ENCODE data around the gene TEAD1.

TEAD1 gene

GRCh38 chr11:12687740-12688139 is 13.5 kb downstream of the TEAD1 start:
- DNase-seq = no peak

- DNase-seq = no peak
Observed at GRCh38 chr11:12689029-12689755, 15.0 kb downstream of the TEAD1 start.

GRCh38 chr11:12690663-12691062 is 16.4 kb downstream of the TEAD1 start:
- DNase-seq = no peak

GRCh38 chr11:12691473-12691872 is 17.3 kb downstream of the TEAD1 start:
- DNase-seq = no peak

GRCh38 chr11:12692229-12693075 is 18.2 kb downstream of the TEAD1 start:
- DNase-seq = peak; percentile 79

GRCh38 chr11:12693094-12693478 is 18.9 kb downstream of the TEAD1 start:
- no peak for DNase-seq

- peak; percentile 73 for DNase-seq
Observed at GRCh38 chr11:12693479-12694182, 19.4 kb downstream of the TEAD1 start.

GRCh38 chr11:12694183-12694531 is 19.9 kb downstream of the TEAD1 start:
- DNase-seq = no peak

GRCh38 chr11:12695221-12695794 is 21.1 kb downstream of the TEAD1 start:
- DNase-seq = no peak

- DNase-seq = no peak
Observed at GRCh38 chr11:12695873-12696272, 21.7 kb downstream of the TEAD1 start.

GRCh38 chr11:12696911-12697581 is 22.8 kb downstream of the TEAD1 start:
- DNase-seq = no peak

- DNase-seq = no peak
Observed at GRCh38 chr11:12698048-12698447, 23.8 kb downstream of the TEAD1 start.

GRCh38 chr11:12701811-12702592 is 27.8 kb downstream of the TEAD1 start:
- no peak for DNase-seq

- no peak for DNase-seq
Observed at GRCh38 chr11:12702999-12703453, 28.8 kb downstream of the TEAD1 start.

- DNase-seq = no peak
Observed at GRCh38 chr11:12704049-12704448, 29.8 kb downstream of the TEAD1 start.

GRCh38 chr11:12705874-12706273 is 31.7 kb downstream of the TEAD1 start:
- no peak for DNase-seq

GRCh38 chr11:12706545-12707499 is 32.6 kb downstream of the TEAD1 start:
- no peak for DNase-seq

GRCh38 chr11:12707500-12707880 is 33.3 kb downstream of the TEAD1 start:
- DNase-seq = no peak

GRCh38 chr11:12711496-12711895 is 37.3 kb downstream of the TEAD1 start:
- DNase-seq = no peak

GRCh38 chr11:12712132-12712531 is 37.9 kb downstream of the TEAD1 start:
- no peak for DNase-seq

- DNase-seq = no peak
Observed at GRCh38 chr11:12715131-12715530, 40.9 kb downstream of the TEAD1 start.
